Measurements from ENCODE around the gene CDT1. TPM values are rescaled to one million over a fixed set of nuclear protein-coding genes. Genes with fewer than 3 reads are reported as not detected.

The CDT1 gene
- total RNA-seq, 1 experiment from 2014 or later: 154 TPM

- TF ChIP-seq ETV6 (CRISPR knock-in tag; IDR thresholded peaks at IDR 0.05) (no peak), FOXP1 (CRISPR knock-in tag; IDR thresholded peaks at IDR 0.05; ENCODE audit: borderline replicate concordance) (no peak), USF1 (CRISPR knock-in tag; IDR thresholded peaks at IDR 0.05) (no peak), JAZF1 (CRISPR knock-in tag; IDR thresholded peaks at IDR 0.05) (no peak)
Measured at GRCh38 chr16:88835818-88836217, 32.2 kb downstream of the CDT1 start (continued).

- Mint-ChIP-seq H3K4me3 (no peak overlapping the region), H3K9me3 (no peaks in the 10 kb centered on the region), H3K36me3 (peaks cover 6% of the 10 kb centered on the region), H3K27ac (no peak overlapping the region), H3K27me3 (ENCODE audit: low read depth) (no peaks in the 10 kb centered on the region), H3K4me1 (no peaks in the 10 kb centered on the region)
- no peak for ATAC-seq
- CTCF ChIA-PET: no interaction called here
- no peak for DNase-seq (ENCODE audit: low spot score)
- TF ChIP-seq ZNF396 (CRISPR knock-in tag; IDR thresholded peaks at IDR 0.05; ENCODE audit: borderline replicate concordance): no peak
- TF ChIP-seq CBFB (CRISPR knock-in tag; IDR thresholded peaks at IDR 0.05; ENCODE audit: low read depth): no peak
- TF ChIP-seq SP1 (CRISPR knock-in tag; conservative IDR thresholded peaks at IDR 0.05): no peak
- no peak for TF ChIP-seq ZNF512 (CRISPR knock-in tag; IDR thresholded peaks at IDR 0.05; ENCODE audit: borderline replicate concordance)
- no peak for TF ChIP-seq E2F1 (CRISPR knock-in tag; IDR thresholded peaks at IDR 0.05)
- no peak for TF ChIP-seq TP53 (CRISPR knock-in tag; IDR thresholded peaks at IDR 0.05)
- TF ChIP-seq ZNF281 (CRISPR knock-in tag; IDR thresholded peaks at IDR 0.05): no peak
- TF ChIP-seq ZNF121 (CRISPR knock-in tag; IDR thresholded peaks at IDR 0.05): no peak
- TF ChIP-seq ESRRA (CRISPR knock-in tag; IDR thresholded peaks at IDR 0.05; ENCODE audit: borderline replicate concordance): no peak
- TF ChIP-seq MAX (CRISPR knock-in tag; IDR thresholded peaks at IDR 0.05): no peak
- TF ChIP-seq KAT7 (CRISPR knock-in tag; IDR thresholded peaks at IDR 0.05; ENCODE audit: borderline replicate concordance): no peak
- no peak for TF ChIP-seq NR1H2 (CRISPR knock-in tag; IDR thresholded peaks at IDR 0.05)
- no peak for TF ChIP-seq NFATC4 (CRISPR knock-in tag; IDR thresholded peaks at IDR 0.05)
- no peak for TF ChIP-seq SMAD4 (CRISPR knock-in tag; IDR thresholded peaks at IDR 0.05)
- no peak for TF ChIP-seq PREB (CRISPR knock-in tag; IDR thresholded peaks at IDR 0.05; ENCODE audit: borderline replicate concordance)
- TF ChIP-seq ZMAT4 (CRISPR knock-in tag; IDR thresholded peaks at IDR 0.05): no peak
- TF ChIP-seq ATF1 (CRISPR knock-in tag; IDR thresholded peaks at IDR 0.05): no peak
- no peak for TF ChIP-seq AFF4 (CRISPR knock-in tag; IDR thresholded peaks at IDR 0.05; ENCODE audit: borderline replicate concordance)
- POLR2A ChIA-PET: no interaction called here
Measured at GRCh38 chr16:88836791-88837190, 33.2 kb downstream of the CDT1 start.

Data from WTC11 (cell line).